HepG2 (cell line): ENCODE results near the gene ASAP2. TPM values are rescaled to one million over a fixed set of nuclear protein-coding genes. Genes with fewer than 3 reads are reported as not detected.

Experiments used
- ATAC-seq: fragments of 200-7000 bp; cut with Tn5 transposase; 3 replicates; pipeline ENCODE4 v1.9.1; 2020; ENCODE audit warnings: mild to moderate bottlenecking, moderate library complexity
- BruUV-seq: library from RNA; stranded (reverse); fragments of 400-500 nt; replicated peaks from 2 replicates; lab custom pipeline; 2021; lab: Mats Ljungman, UMichigan
- CTCF ChIA-PET: fragments of 300-600 bp; formaldehyde crosslinking; extraction: SDS; loops from one replicate; lab custom pipeline; 2021; ENCODE audit warnings: low total read pairs, inconsistent platforms, low intra/inter-chr PET ratio; lab: Yijun Ruan, JAX
- POLR2A ChIA-PET: fragments of 350-600 bp; sonication (Branson Sonifier 250); formaldehyde crosslinking; loops from one replicate; lab custom pipeline; 2020; ENCODE audit warnings: antibody characterized with exemption, inconsistent platforms; lab: Yijun Ruan, JAX
- DNase-seq: peaks from one replicate; pipeline ENCODE4 v3.0.0-alpha.2; 2015; ENCODE audit warnings: low spot score
- FAIRE-seq: peaks from 3 replicates; lab custom pipeline; 2011; peaks lifted over from hg19 to GRCh38; lab: Jason Lieb, UNC
- H2AFZ ChIP-seq: one replicate; pipeline ENCODE4 v1.6.1; 2011; ENCODE audit warnings: low read length, inconsistent platforms
- H3K27ac ChIP-seq: fragments of 300-600 bp; 3 replicates; pipeline ENCODE4 v1.8.0; 2011; ENCODE audit warnings: mixed run types, mild to moderate bottlenecking, mixed read lengths, low read length, inconsistent platforms; ENCODE audit not compliant: insufficient read depth; ENCODE audit errors: extremely low read length
- H3K27me3 ChIP-seq, 2 experiments: fragments of 200-600 bp in 1 of 2; 2 replicates in 1 of 2; 3 replicates in 1 of 2; pipeline versions ENCODE4 v1.6.0 to v1.8.0; 2011; ENCODE audit warnings: low read length in 2 of 2, mild to moderate bottlenecking in 2 of 2, moderate library complexity in 2 of 2, inconsistent platforms in 1 of 2; ENCODE audit not compliant: insufficient read depth in 2 of 2, control insufficient read depth in 1 of 2
- H3K36me3 ChIP-seq, 2 experiments: fragments of 200-600 bp in 1 of 2; replicated peaks in 1 of 2; 2 replicates in 1 of 2; 3 replicates in 1 of 2; pipeline versions ENCODE4 v1.5.1 to v1.8.0; 2011; ENCODE audit warnings: low read length in 2 of 2, inconsistent platforms in 1 of 2; ENCODE audit not compliant: insufficient read depth in 2 of 2, control insufficient read depth in 1 of 2
- H3K4me1 ChIP-seq: 2 replicates; pipeline ENCODE4 v1.5.1; 2012; ENCODE audit warnings: low read length, inconsistent platforms; ENCODE audit not compliant: insufficient read depth
- H3K4me2 ChIP-seq: 2 replicates; pipeline ENCODE4 v1.6.0; 2011; ENCODE audit warnings: low read depth, low read length, inconsistent platforms
- H3K4me3 ChIP-seq, 3 experiments: fragments of 200-600 bp in 1 of 3; sonication (generic), shearing (Covaris generic) in 1 of 3; replicated peaks in 1 of 3; 2 replicates each; pipeline ENCODE4 v1.5.1; 2011 to 2016; ENCODE audit warnings: low read length in 3 of 3, inconsistent platforms in 2 of 3, low read depth in 2 of 3, mild to moderate bottlenecking in 2 of 3, control low read depth in 1 of 3, mixed read lengths in 1 of 3; ENCODE audit not compliant: insufficient read depth in 1 of 3
- H3K79me2 ChIP-seq: one replicate; pipeline ENCODE4 v1.6.1; 2011; ENCODE audit warnings: low read length, inconsistent platforms; ENCODE audit not compliant: insufficient read depth
- H3K9ac ChIP-seq: 2 replicates; pipeline ENCODE4 v1.6.0; 2011; ENCODE audit warnings: mild to moderate bottlenecking, low read depth, low read length, inconsistent platforms; ENCODE audit not compliant: insufficient read depth
- H3K9me3 ChIP-seq: 2 replicates; pipeline ENCODE4 v1.5.1; 2012; ENCODE audit warnings: mild to moderate bottlenecking, low read length
- H4K20me1 ChIP-seq: 2 replicates; pipeline ENCODE4 v1.6.0; 2011; ENCODE audit warnings: inconsistent platforms, mild to moderate bottlenecking, low read length, moderate library complexity; ENCODE audit not compliant: insufficient read depth
- ATF7 ChIP-seq, 2 experiments: fragments of 450-650 bp in 1 of 2; sonication (generic) in 1 of 2; formaldehyde crosslinking in 1 of 2; IDR thresholded peaks; 2 replicates each; pipeline versions ENCODE4 v1.4.0 to v1.6.1; 2016 to 2020; ENCODE audit warnings: antibody characterized with exemption in 1 of 2, mild to moderate bottlenecking in 1 of 2, missing genetic modification reagents in 1 of 2
- CAMTA2 ChIP-seq: sonication (generic); formaldehyde crosslinking; IDR thresholded peaks from 2 replicates; pipeline ENCODE4 v1.4.0; 2020; ENCODE audit warnings: mild to moderate bottlenecking, missing genetic modification reagents, borderline replicate concordance
- CEBPZ ChIP-seq: IDR thresholded peaks from 2 replicates; pipeline ENCODE4 v1.6.1; 2012; ENCODE audit warnings: low read length, improper control_type of control experiment
- HNRNPH1 ChIP-seq: fragments of 200-400 bp; formaldehyde crosslinking; optimal IDR thresholded peaks from 2 replicates; pipeline ENCODE3; 2017; ENCODE audit warnings: mild to moderate bottlenecking, low read depth, low read length
- ZNF18 ChIP-seq: sonication (generic); formaldehyde crosslinking; IDR thresholded peaks from 2 replicates; pipeline ENCODE4 v1.8.0; 2022; ENCODE audit warnings: mild to moderate bottlenecking, missing genetic modification reagents; ENCODE audit not compliant: insufficient replicate concordance
- ZNF44 ChIP-seq: sonication (generic); formaldehyde crosslinking; IDR thresholded peaks from 2 replicates; pipeline ENCODE4 v1.5.1; 2020; ENCODE audit warnings: mild to moderate bottlenecking, missing genetic modification reagents
- WGBS: methylation state at CpG from one replicate; pipeline ENCODE4 v1.1.6; 2017; ENCODE audit warnings: low lambda C conversion rate; 5-methylcytosine and 5-hydroxymethylcytosine counted together
- in situ Hi-C: cut with HindIII; loops from 2 replicates; pipeline ENCODE4 v1.10.0; 2017; ENCODE audit warnings: low pct_unique_long_range_greater_than_20kb; ENCODE audit not compliant: extremely low pct_ligation_motif_present
- intact Hi-C: fragments of 100-400 bp; cut with micrococcal nuclease; formaldehyde crosslinking; loops from one replicate; pipeline ENCODE4 v1.10.0; 2022; ENCODE audit not compliant: unreplicated experiment
- polyA plus RNA-seq, 8 experiments: library from polyadenylated mRNA; depleted of rRNA in 3 of 8; stranded (reverse) in 7 of 8; unstranded in 1 of 8; fragments of >200 nt; fragmentation: Illumina TruSeq in 4 of 8; extraction: Trizol in 4 of 8; gene quantifications; 2 replicates each; pipeline versions ENCODE4 v1.2.1 to v1.2.3, GENCODE V29; 2011 to 2016; ENCODE audit warnings: low read depth in 4 of 8, missing spikeins in 1 of 8, mixed read lengths in 1 of 8; ENCODE audit not compliant: insufficient read depth in 1 of 8
- total RNA-seq, 5 experiments: library from RNA; depleted of rRNA; stranded (reverse); fragments of >200 nt; fragmentation: Illumina TruSeq; extraction: Trizol; gene quantifications; 2 replicates each; pipeline ENCODE4 v1.2.3, GENCODE V29; 2016; ENCODE audit warnings: low read depth in 1 of 5

The ASAP2 gene
- total and polyA plus RNA-seq, 2 of the 13 experiments (the other 11 are each of a cell fraction or from before 2014, with no cell fraction given), result 7.3 to 22.3 TPM

GRCh38 chr2:9196637-9197036, 10.0 kb upstream of the ASAP2 start:
- Histone ChIP-seq H3K27ac (no peak overlapping the region), H3K9ac (no peak overlapping the region), H3K4me1 (peaks cover 32% of the 10 kb centered on the region), H3K79me2 (no peaks in the 10 kb centered on the region), H3K27me3 (peaks cover 0 to 11% of the 10 kb centered on the region in 2 experiments; a peak in 3 of 5 replicates), H3K36me3 (no peaks in the 10 kb centered on the region), H3K4me3 (no peak overlapping the region), H4K20me1 (no peaks in the 10 kb centered on the region), H2AFZ (no peak overlapping the region), H3K9me3 (no peaks in the 10 kb centered on the region), H3K4me2 (no peak overlapping the region)
- CTCF ChIA-PET, result no interaction called here
- no peak for FAIRE-seq
- WGBS, result 26% methylated on average over 3 of the region's 3 CpGs
- TF ChIP-seq ATF7 (IDR thresholded peaks at IDR 0.05), result peak; percentile 91
- TF ChIP-seq ATF7 (CRISPR knock-in tag; IDR thresholded peaks at IDR 0.05), result no peak
- no peak for TF ChIP-seq ZNF18 (CRISPR knock-in tag)
- intact Hi-C loops, result no loop called here
- BruUV-seq, result no TSS peak
- in situ Hi-C loops, result no loop called here
- ATAC-seq, result no peak
- no peak for DNase-seq
- POLR2A ChIA-PET, result no interaction called here

GRCh38 chr2:9197916-9198315, 8.7 kb upstream of the ASAP2 start:
- Histone ChIP-seq H3K4me3 (no peak overlapping the region), H3K9ac (no peak overlapping the region), H3K27me3 (peaks cover 0 to 7% of the 10 kb centered on the region in 2 experiments; a peak in 3 of 5 replicates), H3K79me2 (no peaks in the 10 kb centered on the region), H2AFZ (no peak overlapping the region), H3K36me3 (no peaks in the 10 kb centered on the region), H4K20me1 (no peaks in the 10 kb centered on the region), H3K9me3 (no peaks in the 10 kb centered on the region), H3K27ac (no peak overlapping the region), H3K4me2 (no peak overlapping the region), H3K4me1 (peaks cover 25% of the 10 kb centered on the region)
- TF ChIP-seq HNRNPH1, result no peak
- TF ChIP-seq ZNF44 (CRISPR knock-in tag), result no peak
- no peak for TF ChIP-seq CAMTA2 (CRISPR knock-in tag)
- no peak for TF ChIP-seq CEBPZ
- intact Hi-C loops, result no loop called here
- FAIRE-seq (no peak), DNase-seq (no peak), ATAC-seq (no peak)
- in situ Hi-C loops, result no loop called here
- BruUV-seq, result no TSS peak
- WGBS, result 39% methylated on average over 5 of the region's 5 CpGs
- POLR2A ChIA-PET, result no interaction called here
- CTCF ChIA-PET, result no interaction called here
